Gastrocnemius medialis (tissue), 4 donors: Measurements from ENCODE around the gene RAB22A.

Experiments used
- CTCF ChIP-seq, 5 experiments: fragments of 450-650 bp in 3 of 5; fragments of 200-600 bp in 2 of 5; sonication (generic) in 2 of 5; IDR thresholded peaks in 4 of 5; conservative IDR thresholded peaks in 1 of 5; 1 replicate in 4 of 5; 2 replicates in 1 of 5; pipeline ENCODE4 v1.5.1; 2016 to 2019; ENCODE audit warnings: antibody characterized with exemption in 5 of 5, mild to moderate bottlenecking in 3 of 5, moderate library complexity in 3 of 5
- POLR2A ChIP-seq, 2 donors: fragments of 450-650 bp; IDR thresholded peaks; one replicate each; pipeline ENCODE4 v1.6.1; 2017; ENCODE audit warnings: antibody characterized with exemption in 2 of 2, mild to moderate bottlenecking in 2 of 2, moderate library complexity in 2 of 2

- TF ChIP-seq CTCF (IDR thresholded peaks at IDR 0.05 in 4 of 5, conservative IDR thresholded peaks at IDR 0.05 in 1 of 5) = no peak
- TF ChIP-seq POLR2A (IDR thresholded peaks at IDR 0.05) = no peak
These were observed 611 bp upstream of the RAB22A start for GRCh38 chr20:58308680-58309527.
